Cerebellar cortex (tissue), 1 donor: Measurements from ENCODE around the gene NOX5.

Experiments
- DNase-seq: peaks from one replicate; pipeline ENCODE4 v3.0.0-alpha.2; 2015; ENCODE audit warnings: low spot score

NOX5 gene

GRCh38 chr15:69018951-69019350 lies 4.5 kb downstream of the NOX5 start:
- DNase-seq = no peak

DNA sequence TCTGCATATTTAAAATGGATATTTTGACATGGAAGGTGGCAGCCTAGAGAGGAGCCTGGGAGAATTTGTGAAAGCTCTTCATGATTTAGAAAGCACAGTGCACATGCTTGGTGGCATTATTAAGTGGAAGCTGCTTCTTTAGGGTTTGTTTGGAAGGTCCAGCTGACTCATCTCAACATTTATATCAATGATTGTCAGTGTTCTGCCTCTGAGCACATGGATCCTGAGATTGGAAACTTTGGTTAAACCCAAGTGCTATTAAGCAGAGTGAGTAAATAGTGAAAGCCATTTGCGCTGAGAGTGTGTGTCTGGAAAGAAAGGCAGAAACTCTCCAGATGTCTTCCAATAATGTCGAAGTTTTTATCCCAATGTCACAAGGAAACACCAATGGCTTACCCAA lies 7.4 kb downstream of the NOX5 start:
- DNase-seq = no peak

DNA sequence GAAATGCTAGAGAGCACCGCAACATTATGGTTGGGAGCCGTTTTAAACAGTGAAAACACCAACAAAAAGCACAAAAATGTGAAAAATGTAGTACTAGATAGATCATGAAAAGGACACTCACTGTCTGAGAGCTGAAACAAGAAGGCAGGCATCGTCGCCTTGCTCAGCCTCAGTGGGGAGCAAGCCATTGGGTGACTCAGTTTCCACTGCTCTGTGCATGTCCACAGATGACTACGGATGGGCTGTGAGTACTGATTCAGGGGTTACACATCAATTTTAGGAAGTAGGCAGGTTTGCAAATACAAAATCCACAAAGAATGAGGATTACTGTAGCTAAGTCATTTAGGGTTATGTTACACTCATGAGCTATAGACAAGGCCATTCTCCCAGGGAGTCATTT lies 10.8 kb downstream of the NOX5 start:
- no peak for DNase-seq

DNA sequence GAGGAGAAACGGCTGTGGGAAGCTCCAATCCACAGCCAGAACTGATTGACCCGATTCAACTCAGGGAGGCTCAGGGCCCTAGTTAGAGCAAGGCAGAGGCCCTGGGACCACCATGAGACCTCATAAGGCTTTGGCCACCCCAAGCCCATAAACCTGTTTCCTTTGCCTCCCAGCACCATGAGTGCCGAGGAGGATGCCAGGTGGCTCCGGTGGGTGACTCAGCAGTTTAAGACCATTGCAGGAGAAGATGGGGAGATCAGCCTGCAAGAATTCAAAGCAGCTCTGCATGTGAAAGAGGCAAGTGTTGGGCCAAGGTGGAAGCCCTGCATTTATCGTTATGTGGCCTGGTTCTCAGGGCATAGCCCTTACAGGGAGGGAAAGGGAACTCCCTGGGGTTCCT lies 11.9 kb downstream of the NOX5 start:
- DNase-seq = no peak

DNA sequence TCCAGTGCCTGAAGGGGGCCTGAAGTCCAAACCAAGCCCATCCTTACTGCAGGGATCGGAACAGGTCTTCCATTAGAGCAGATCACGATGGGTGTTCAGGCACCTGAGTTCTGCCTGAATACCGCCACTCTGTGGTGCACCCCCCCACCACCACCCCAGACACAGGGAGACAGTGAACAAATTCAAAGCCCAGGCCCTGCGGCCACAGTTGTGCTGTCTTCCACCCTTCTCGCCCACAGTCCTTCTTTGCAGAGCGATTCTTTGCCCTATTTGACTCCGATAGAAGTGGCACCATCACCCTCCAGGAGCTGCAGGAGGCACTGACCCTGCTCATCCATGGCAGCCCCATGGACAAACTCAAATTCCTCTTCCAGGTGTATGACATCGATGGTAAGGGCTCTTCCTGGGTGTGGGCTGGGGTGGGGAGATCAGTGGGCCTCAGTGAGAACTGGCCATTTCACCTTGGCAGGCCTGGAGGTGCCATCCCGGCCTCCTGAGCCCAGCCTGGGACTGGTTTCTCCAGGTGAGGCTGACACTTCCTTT lies 13.6 kb downstream of the NOX5 start:
- DNase-seq = no peak

DNA sequence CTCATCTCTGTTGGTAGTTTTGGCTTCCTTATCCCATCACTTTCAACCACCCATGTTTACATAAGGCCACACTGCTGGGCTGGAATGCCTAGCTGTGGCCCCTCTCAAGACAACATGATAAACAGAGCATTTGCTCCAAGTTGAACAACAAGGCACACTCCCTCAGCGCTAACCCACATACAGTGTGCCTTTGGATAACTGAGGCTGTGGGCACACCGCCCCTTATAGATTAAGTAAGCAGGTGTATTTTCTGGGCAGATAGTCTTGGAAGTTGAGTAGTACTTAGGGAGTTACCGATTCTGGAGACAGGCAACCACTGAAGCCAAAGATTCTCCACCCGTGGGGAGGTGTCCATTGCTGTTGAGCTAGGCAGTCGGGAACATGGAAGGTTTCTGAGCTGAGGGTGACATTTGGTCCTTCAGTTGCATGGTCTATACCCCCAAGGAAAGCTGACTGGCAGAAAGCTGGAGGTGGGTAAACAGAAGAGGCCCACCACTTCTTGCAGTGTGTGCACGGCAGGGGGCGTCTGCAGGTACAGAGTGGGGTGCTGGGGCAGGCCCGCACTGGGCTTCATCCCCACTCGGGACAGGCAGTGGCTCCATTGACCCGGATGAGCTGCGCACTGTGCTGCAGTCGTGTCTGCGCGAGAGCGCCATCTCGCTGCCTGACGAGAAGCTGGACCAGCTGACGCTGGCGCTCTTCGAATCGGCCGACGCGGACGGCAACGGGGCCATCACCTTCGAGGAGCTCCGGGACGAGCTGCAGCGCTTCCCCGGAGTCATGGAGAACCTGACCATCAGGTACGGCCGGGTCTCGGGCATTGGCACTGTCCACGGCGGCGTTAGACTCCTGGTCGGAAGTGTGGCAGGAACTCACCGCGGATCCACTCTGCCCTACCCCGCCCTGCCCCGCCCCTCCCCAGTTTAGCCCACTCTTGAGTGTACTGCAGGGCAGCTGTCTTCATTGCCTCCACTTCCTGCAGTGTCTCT lies 16.8 kb downstream of the NOX5 start:
- DNase-seq = peak; percentile 28

DNA sequence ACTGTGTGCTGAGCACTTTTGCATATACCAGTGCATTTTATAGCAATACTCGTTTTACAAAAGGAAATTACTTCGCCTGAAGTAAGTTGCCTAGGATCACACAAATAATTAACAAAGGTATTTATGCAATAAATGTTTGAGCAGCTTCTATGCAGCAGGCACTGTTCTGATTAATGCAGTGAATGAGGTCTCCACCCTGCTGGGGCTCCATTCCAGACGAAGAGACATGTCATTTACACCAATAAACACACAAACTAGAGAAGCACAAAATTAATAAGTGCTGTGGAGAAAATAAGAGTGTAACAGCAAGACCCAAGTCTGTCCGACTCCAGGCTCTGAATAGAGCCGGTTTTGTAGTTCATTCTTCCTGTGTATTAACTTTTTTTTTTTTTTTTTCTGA lies 17.5 kb downstream of the NOX5 start:
- no peak for DNase-seq

DNA sequence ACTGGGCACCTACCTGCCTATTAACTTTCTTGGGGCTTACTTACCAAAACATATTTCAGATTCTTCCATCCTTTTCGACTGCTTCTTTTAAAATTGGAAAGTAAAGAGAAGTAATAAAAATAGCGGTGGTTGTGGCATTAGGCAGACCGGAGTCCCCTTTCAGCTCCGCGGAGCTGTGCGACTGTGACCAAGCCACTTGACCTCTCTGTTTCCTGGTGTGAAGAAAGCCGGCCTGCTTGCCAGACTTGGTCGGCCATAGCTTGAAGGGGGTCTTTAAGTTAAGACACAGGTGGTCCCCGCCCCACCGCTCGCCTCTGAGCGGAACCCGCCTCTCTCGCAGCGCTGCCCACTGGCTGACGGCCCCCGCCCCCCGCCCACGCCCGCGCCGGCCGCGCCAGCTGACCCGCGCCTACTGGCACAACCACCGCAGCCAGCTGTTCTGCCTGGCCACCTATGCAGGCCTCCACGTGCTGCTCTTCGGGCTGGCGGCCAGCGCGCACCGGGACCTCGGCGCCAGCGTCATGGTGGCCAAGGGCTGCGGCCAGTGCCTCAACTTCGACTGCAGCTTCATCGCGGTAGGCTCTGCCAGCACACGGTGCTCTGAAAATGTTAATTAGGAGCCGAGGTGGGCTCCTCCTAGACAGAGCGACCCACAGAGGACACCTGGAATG lies 18.3 kb downstream of the NOX5 start:
- DNase-seq = no peak

DNA sequence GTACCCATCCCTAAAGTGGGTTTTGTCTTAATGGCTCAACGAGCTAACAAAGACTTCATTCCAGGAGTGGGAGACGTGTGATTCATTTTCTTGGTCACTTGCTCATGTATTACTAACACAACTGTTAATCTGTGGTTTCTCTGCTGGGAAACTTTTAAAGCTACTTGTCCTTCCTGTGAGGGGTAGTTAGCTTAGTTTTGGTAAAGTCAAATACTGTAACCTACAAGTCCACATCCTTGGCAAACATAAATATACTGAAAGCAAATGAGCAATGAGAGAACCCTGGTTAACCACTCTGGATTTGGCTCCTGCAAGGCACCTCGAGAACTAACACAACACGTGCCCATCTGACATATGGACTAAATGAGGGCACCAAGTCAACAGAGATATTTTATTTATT lies 19.9 kb downstream of the NOX5 start:
- no peak for DNase-seq

GRCh38 chr15:69035205-69035917 lies 20.9 kb downstream of the NOX5 start:
- DNase-seq = peak; percentile 3

DNA sequence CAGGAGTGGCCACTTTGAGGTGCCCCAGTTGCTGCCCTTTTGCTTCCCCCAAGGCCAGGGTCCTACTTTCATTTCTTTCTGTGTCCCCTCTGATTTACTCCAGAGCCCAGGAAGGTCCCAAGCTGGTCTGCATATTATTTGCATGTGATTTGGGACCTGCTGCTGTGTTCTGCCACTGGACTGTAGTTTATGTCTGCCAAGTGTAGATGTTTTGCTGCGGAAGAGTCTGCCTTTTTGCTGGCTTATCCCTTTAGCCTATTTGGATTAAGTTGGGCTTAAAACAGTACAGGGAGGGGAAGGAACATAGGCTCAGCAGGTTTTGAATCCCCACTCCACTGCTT lies 21.4 kb downstream of the NOX5 start:
- no peak for DNase-seq

GRCh38 chr15:69036826-69037225 lies 22.3 kb downstream of the NOX5 start:
- no peak for DNase-seq

GRCh38 chr15:69037482-69037881 lies 23.0 kb downstream of the NOX5 start:
- DNase-seq = no peak

DNA sequence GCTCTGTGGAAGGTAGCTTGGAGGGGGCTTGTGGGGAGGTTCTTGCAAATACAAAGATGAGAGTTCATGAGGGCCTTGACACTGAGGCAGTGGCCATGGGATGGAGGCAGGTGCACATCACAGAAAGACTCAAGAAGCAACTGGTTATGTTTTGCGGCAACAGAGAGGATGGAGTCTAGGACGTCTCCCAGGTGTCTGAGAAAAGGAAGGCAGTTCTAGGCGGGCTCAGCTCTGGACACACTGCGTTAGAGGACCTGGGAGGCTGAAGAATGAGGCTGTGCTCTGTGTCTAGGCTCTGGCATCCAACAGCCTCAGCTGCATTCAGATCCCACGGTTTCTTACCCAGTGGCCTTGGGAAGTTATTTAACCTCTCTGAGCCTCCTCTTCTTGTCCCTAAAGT lies 23.5 kb downstream of the NOX5 start:
- no peak for DNase-seq

DNA sequence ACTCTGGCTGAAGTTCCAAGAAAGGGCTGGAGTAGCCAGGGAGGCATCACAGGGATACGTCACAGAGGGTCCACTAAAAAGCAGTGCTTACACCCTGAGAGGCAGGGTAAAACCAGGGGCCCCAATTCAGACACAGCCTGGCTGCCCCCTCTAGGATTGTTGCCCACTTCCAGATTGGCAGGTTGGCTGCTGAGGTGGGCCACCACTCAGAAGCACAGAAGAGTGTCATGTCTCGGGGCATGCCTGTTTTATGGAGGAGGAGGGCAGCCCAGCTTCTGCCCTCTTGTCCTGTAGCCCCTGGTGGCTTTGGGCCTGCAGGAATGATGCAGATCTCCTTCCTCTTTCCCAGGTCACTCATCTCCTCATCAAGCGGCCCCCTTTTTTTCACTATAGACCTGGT lies 24.0 kb downstream of the NOX5 start:
- DNase-seq = no peak

DNA sequence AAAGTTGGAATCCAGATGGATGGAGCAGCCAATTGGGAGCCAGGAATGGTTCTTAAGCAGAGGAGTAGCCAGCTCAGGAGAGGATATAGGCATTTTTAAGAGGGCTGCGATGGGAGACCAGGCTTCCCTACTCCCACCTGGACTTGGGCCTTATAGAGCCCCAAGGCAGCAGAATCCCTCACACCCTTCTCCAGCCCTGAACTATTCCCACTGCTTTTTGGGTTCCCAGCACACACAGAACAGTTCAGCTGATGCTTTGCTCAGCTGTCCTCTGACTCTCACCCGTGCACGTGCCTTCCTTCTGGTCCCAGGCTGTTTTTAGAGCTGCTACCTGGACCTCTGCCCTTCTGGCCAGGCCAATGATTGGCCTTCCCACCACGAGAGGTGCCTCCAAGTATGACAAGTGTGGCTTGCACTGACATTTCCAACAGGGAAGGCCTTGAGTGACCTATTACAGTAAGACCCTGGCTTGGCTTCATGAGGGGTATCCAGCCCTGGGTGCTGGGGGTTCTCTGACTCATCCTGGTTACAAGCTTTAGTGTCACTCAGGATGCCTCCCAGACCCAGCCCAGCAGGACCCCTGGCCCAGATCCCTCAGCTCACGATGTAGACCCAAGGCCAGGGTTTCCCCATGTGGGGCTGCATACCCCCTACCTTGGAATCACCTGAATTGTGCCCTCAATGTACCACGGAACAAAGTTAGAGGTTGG lies 25.2 kb downstream of the NOX5 start:
- DNase-seq = no peak

DNA sequence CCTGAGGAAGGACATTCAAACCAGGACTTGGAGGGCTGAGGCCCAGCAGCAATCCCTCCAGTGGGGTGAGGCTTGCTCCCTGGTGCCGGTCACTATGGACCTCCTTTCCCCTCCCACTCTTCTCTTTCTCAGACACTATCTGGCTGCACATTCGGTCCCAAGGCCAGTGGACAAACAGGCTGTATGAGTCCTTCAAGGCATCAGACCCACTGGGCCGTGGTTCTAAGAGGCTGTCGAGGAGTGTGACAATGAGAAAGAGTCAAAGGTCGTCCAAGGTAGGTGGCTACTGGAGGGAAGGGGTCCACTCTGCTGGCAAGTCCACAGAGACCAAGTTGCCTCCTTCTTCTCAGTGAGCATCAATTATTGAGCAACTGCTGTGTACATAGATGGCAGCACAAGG lies 28.0 kb downstream of the NOX5 start:
- DNase-seq = no peak

GRCh38 chr15:69045802-69046201 lies 31.3 kb downstream of the NOX5 start:
- DNase-seq = no peak

DNA sequence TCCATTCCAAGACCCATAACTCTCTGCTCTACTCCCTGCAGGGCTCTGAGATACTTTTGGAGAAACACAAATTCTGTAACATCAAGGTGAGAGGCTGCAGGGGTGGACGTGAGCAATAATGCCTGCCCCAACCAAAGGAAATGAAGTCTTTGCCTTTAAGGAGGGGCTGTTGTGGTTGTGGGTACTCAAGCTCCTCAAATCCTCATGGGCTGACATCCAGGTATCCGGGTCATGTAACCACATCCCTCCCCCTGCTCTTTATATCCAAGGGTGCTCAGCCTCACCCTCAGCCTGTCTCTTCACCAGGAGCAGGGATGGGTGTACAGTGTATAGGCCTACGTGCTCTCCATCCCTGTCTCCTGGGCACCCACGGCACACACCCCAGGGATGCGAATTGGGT lies 32.3 kb downstream of the NOX5 start:
- DNase-seq = no peak

DNA sequence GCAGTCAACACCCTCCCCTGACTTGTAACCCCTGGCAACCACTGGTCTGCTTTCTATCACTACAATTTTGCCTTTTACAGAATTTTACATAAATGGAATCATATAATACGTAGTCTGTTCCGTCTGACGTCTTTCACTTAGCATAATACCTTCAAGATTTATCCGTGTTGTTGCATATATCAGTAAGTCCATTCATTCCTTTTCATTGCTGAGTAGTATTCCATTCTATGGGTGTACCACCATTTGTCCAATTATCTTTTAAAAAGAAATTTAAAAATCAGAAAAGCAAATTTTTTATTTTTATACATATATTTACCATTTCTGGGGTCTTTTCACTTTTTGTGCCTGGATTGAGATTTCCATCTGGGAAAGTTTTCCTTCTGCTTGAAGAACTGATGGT lies 35.5 kb downstream of the NOX5 start:
- DNase-seq = no peak

DNA sequence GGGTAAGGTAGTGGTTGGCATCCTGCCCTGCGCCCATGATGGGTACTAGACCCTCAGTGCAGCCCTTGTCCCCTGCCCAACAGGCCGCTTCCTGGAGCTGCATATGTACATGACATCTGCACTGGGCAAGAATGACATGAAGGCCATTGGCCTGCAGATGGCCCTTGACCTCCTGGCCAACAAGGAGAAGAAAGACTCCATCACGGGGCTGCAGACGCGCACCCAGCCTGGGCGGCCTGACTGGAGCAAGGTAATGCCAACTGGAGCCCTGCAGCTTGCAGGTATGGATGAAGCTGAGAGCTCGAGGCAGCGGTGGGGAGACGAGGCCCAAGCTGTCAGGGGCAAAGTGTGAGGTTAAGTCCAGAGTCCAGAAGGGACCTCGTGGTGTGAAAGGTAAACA lies 40.8 kb downstream of the NOX5 start:
- DNase-seq = no peak

- no peak for DNase-seq
Observed at GRCh38 chr15:69056365-69056764, 41.9 kb downstream of the NOX5 start.
